PFSK-1 (cell line): Measurements from ENCODE around the gene RARA.

ENCODE experiments used
- FOXP2 ChIP-seq: optimal IDR thresholded peaks from 2 replicates; pipeline ENCODE3; 2011; ENCODE audit warnings: borderline replicate concordance, control low read depth, inconsistent platforms; ENCODE audit not compliant: insufficient read depth; ENCODE audit errors: extremely low read length, extremely low read depth
- POLR2AphosphoS5 ChIP-seq: IDR thresholded peaks from 2 replicates; pipeline ENCODE4 v1.6.1; 2012; ENCODE audit warnings: low read depth, mild to moderate bottlenecking, control low read depth, low read length, moderate library complexity
- REST ChIP-seq, 2 experiments: IDR thresholded peaks; 2 replicates each; pipeline versions ENCODE4 v1.6.1 to v1.8.0; 2011 to 2012; ENCODE audit warnings: low read depth in 2 of 2, low read length in 2 of 2, control low read depth in 1 of 2, inconsistent platforms in 1 of 2, mild to moderate bottlenecking in 1 of 2, moderate library complexity in 1 of 2; ENCODE audit not compliant: insufficient read depth in 1 of 2
- SIN3A ChIP-seq: IDR thresholded peaks from 2 replicates; pipeline ENCODE4 v1.6.1; 2012; ENCODE audit warnings: mild to moderate bottlenecking, low read length, moderate library complexity, borderline replicate concordance; ENCODE audit not compliant: insufficient read depth
- TAF1 ChIP-seq: IDR thresholded peaks from 2 replicates; pipeline ENCODE4 v1.6.1; 2012; ENCODE audit warnings: low read length, control low read depth, borderline replicate concordance; ENCODE audit not compliant: insufficient read depth

RARA gene

GRCh38 chr17:40382251-40382650, 73.3 kb downstream of the RARA start:
- TF ChIP-seq REST (IDR thresholded peaks at IDR 0.05; ENCODE audit: insufficient read depth in 1 of 2, low read depth in 2 of 2, low read length in 2 of 2), result no peak
- TF ChIP-seq FOXP2, result no peak
- no peak for TF ChIP-seq SIN3A
- no peak for TF ChIP-seq POLR2AphosphoS5
- no peak for TF ChIP-seq TAF1

GRCh38 chr17:40399185-40399584, 90.2 kb downstream of the RARA start:
- TF ChIP-seq FOXP2, result no peak
- no peak for TF ChIP-seq TAF1
- TF ChIP-seq SIN3A, result no peak
- no peak for TF ChIP-seq POLR2AphosphoS5
- TF ChIP-seq REST (IDR thresholded peaks at IDR 0.05; ENCODE audit: insufficient read depth in 1 of 2, low read depth in 2 of 2, low read length in 2 of 2), result no peak

GRCh38 chr17:40402668-40403067, 93.7 kb downstream of the RARA start:
- TF ChIP-seq TAF1, result no peak
- no peak for TF ChIP-seq POLR2AphosphoS5
- TF ChIP-seq SIN3A, result no peak
- no peak for TF ChIP-seq FOXP2
- no peak for TF ChIP-seq REST (IDR thresholded peaks at IDR 0.05; ENCODE audit: insufficient read depth in 1 of 2, low read depth in 2 of 2, low read length in 2 of 2)

GRCh38 chr17:40404003-40404402, 95.0 kb downstream of the RARA start:
- TF ChIP-seq REST (IDR thresholded peaks at IDR 0.05; ENCODE audit: insufficient read depth in 1 of 2, low read depth in 2 of 2, low read length in 2 of 2) (no peak), POLR2AphosphoS5 (no peak), TAF1 (no peak), SIN3A (no peak), FOXP2 (no peak)
